Activated B cell treated with CpG ODN at 0.5 μM for 24 hours (primary cell): ENCODE results near the gene TREML2. TPM values are rescaled to one million over a fixed set of nuclear protein-coding genes. Genes with fewer than 3 reads are reported as not detected.
A peak's percentile ranks its signal among the peaks of the same experiment; 100 is the strongest.

Experiments used
- ATAC-seq: fragments of 200-7000 bp; cut with Tn5 transposase; one replicate; pipeline ENCODE4 v1.10.0; 2021; ENCODE audit warnings: low read depth, mild to moderate bottlenecking, moderate library complexity
- CTCF ChIA-PET: fragments of 350-600 bp; sonication (Branson Sonifier 250); formaldehyde crosslinking; loops from one replicate; lab custom pipeline; 2021; ENCODE audit warnings: antibody characterized with exemption; lab: Charles Lee
- POLR2A ChIA-PET: fragments of 350-600 bp; sonication (Branson Sonifier 250); formaldehyde crosslinking; loops from one replicate; lab custom pipeline; 2021; ENCODE audit warnings: antibody characterized with exemption; lab: Charles Lee
- DNase-seq: peaks from one replicate; pipeline ENCODE4 v3.0.0; 2022
- H3K27ac Mint-ChIP-seq: one replicate; pipeline ENCODE4 v1.8.0; 2020; ENCODE audit warnings: mixed read lengths
- H3K27me3 Mint-ChIP-seq: one replicate; pipeline ENCODE4 v1.8.0; 2021; ENCODE audit warnings: mixed read lengths
- H3K36me3 Mint-ChIP-seq: one replicate; pipeline ENCODE4 v1.8.0; 2021; ENCODE audit warnings: low read depth, mixed read lengths
- H3K4me1 Mint-ChIP-seq: one replicate; pipeline ENCODE4 v1.8.0; 2021; ENCODE audit warnings: mixed read lengths
- H3K4me3 Mint-ChIP-seq: one replicate; pipeline ENCODE4 v1.8.0; 2020; ENCODE audit warnings: mild to moderate bottlenecking, mixed read lengths
- H3K9me3 Mint-ChIP-seq: one replicate; pipeline ENCODE4 v1.8.0; 2020; ENCODE audit warnings: mixed read lengths
- CTCF ChIP-seq: fragments of 200-600 bp; IDR thresholded peaks from one replicate; pipeline ENCODE4 v1.8.0; 2022; ENCODE audit warnings: antibody characterized with exemption, mild to moderate bottlenecking
- intact Hi-C: fragments of 100-400 bp; cut with micrococcal nuclease; formaldehyde crosslinking; loops from one replicate; pipeline ENCODE4 v1.15.1; 2024
- total RNA-seq: library from RNA; stranded (reverse); gene quantifications from 2 replicates; pipeline ENCODE4 v1.2.3, GENCODE V29; 2022

The TREML2 gene
- total RNA-seq, 1 donor from 2014 or later: 10.2 TPM

DNA sequence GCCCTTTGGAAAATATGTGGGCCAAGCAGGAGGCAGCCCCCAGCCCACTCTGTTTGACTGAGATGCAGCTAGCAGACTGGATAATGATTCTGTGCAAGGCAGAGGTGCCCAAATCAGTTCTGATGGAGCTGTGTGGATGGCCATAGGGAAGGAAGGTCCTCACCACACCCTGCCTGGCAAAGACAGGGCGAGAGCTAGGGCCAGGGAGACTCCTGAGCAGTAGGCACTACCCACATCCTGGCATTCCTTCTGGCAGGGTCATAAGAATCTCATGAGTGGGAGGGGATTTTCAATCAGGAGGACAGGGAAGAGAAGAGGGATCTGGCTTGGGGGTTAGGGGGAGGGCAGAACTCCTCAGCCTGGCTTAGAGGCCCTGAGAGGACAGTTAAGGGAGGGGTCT is 19.4 kb downstream of the TREML2 start:
- intact Hi-C loops: no loop called here
- no peaks in the 10 kb centered on the region for H3K36me3 Mint-ChIP-seq
- H3K27ac Mint-ChIP-seq: peak overlapping the region; percentile 36
- no peaks in the 10 kb centered on the region for H3K27me3 Mint-ChIP-seq
- ChIA-PET CTCF (interaction anchor here (0.7 to 2.6 kb wide), 11 partner anchors 10 to 139 kb away, joined by 3 to 18 read pairs (median 3); partner anchors contain the start of gene NFYA), POLR2A (interaction anchor here (0.5 to 2.3 kb wide), 4 partner anchors 8 to 19 kb away, joined by 4 to 21 read pairs (median 6); partner anchors contain the start of gene TREML2)
- peaks cover 46% of the 10 kb centered on the region for H3K4me1 Mint-ChIP-seq
- no peak for TF ChIP-seq CTCF
- no peak for ATAC-seq
- no peak for DNase-seq
- no peaks in the 10 kb centered on the region for H3K9me3 Mint-ChIP-seq
- H3K4me3 Mint-ChIP-seq: no peak overlapping the region

DNA sequence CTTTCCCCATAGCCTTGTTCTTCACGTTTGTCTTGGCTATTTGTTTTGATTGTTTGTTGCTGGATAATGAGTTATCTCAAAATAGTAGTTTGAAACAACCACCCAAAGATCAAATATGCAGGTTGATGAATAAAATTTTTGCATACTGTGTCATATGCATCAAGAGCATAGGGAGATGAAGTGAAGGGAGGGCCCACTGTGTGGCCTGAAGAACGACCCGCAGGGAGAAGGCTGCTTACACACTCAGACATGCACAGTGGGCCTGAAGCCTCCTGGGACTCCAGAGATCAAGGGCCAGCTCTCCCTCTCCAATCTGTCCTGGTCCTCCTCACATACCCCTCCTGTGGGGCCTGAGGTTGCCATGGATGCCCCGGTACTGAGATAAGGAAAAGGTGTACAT is 21.8 kb downstream of the TREML2 start:
- ChIA-PET POLR2A (no interaction called here), CTCF (no interaction called here)
- peaks cover 28% of the 10 kb centered on the region for H3K4me1 Mint-ChIP-seq
- TF ChIP-seq CTCF: no peak
- H3K9me3 Mint-ChIP-seq: no peaks in the 10 kb centered on the region
- H3K36me3 Mint-ChIP-seq: no peaks in the 10 kb centered on the region
- ATAC-seq (no peak), DNase-seq (no peak)
- intact Hi-C loops: no loop called here
- no peak overlapping the region for H3K4me3 Mint-ChIP-seq
- no peaks in the 10 kb centered on the region for H3K27me3 Mint-ChIP-seq
- H3K27ac Mint-ChIP-seq: no peak overlapping the region

DNA sequence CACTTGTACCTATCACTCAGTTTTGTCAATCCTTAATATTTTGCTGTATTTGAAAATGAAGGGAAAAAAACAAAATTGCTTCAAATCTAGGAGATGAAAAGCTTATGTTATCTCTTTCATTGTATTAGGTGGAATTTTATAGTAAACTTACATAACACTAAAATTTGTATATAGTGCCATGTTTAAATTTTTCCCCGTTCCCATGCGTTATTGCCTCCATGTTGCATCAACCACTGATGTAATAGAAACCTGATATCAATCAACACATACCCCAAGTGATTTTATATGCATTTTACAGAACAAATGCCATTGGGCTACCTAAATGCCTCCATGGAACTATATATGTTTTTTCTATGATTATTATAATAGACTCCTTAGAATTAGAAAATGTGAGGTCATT is 23.3 kb downstream of the TREML2 start:
- no peaks in the 10 kb centered on the region for H3K36me3 Mint-ChIP-seq
- ChIA-PET CTCF (interaction anchor here (0.8 to 1.2 kb wide), 2 partner anchors 10 to 129 kb away, joined by 3 read pairs; no protein-coding TSS in a partner anchor), POLR2A (no interaction called here)
- DNase-seq (no peak), ATAC-seq (no peak)
- H3K27ac Mint-ChIP-seq: no peak overlapping the region
- peaks cover 17% of the 10 kb centered on the region for H3K4me1 Mint-ChIP-seq
- no peak for TF ChIP-seq CTCF
- H3K27me3 Mint-ChIP-seq: no peaks in the 10 kb centered on the region
- intact Hi-C loops: no loop called here
- H3K4me3 Mint-ChIP-seq: no peak overlapping the region
- no peaks in the 10 kb centered on the region for H3K9me3 Mint-ChIP-seq

- POLR2A ChIA-PET: no interaction called here
- H3K4me3 Mint-ChIP-seq: no peak overlapping the region
- intact Hi-C loops: no loop called here
- no peak for DNase-seq
- no peak for ATAC-seq
- H3K27me3 Mint-ChIP-seq: no peaks in the 10 kb centered on the region
- no peaks in the 10 kb centered on the region for H3K36me3 Mint-ChIP-seq
- peaks cover 13% of the 10 kb centered on the region for H3K4me1 Mint-ChIP-seq
- CTCF ChIA-PET: interaction anchor here (0.8 to 1.2 kb wide), 2 partner anchors 10 to 130 kb away, joined by 3 read pairs; no protein-coding TSS in a partner anchor
- no peak overlapping the region for H3K27ac Mint-ChIP-seq
- TF ChIP-seq CTCF: no peak
- no peaks in the 10 kb centered on the region for H3K9me3 Mint-ChIP-seq
These were observed 23.7 kb downstream of the TREML2 start for GRCh38 chr6:41177287-41177686.

DNA sequence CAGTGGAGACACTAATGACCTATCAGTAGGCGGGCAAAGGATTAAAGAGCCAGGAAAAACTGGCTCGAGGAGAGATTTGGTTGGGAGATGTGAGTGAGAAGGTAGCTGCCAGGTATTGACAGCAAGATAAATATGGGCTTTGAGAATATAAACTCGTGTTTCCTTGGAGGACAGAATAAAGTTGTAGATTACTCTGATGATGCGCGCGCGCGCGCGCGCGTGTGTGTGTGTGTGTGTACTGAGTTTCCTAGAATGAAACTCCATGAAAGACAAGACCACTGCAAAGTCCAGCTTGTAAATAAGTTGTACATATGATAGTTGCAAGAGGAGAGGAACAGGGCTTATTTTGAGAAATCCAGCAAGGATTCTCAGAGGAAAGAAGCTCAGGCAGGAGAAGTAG is 24.8 kb downstream of the TREML2 start:
- H3K36me3 Mint-ChIP-seq: no peaks in the 10 kb centered on the region
- H3K27ac Mint-ChIP-seq: no peak overlapping the region
- H3K27me3 Mint-ChIP-seq: no peaks in the 10 kb centered on the region
- TF ChIP-seq CTCF: no peak
- ATAC-seq (no peak), DNase-seq (no peak)
- H3K4me1 Mint-ChIP-seq: peaks cover 5% of the 10 kb centered on the region
- POLR2A ChIA-PET: interaction anchor here (1.2 kb wide), 1 partner anchor 10 kb away, joined by 4 read pairs; no protein-coding TSS in a partner anchor
- CTCF ChIA-PET: no interaction called here
- H3K4me3 Mint-ChIP-seq: no peak overlapping the region
- intact Hi-C loops: no loop called here
- no peaks in the 10 kb centered on the region for H3K9me3 Mint-ChIP-seq
